Measurements from ENCODE around the gene ZNF516.

The ZNF516 gene

DNA sequence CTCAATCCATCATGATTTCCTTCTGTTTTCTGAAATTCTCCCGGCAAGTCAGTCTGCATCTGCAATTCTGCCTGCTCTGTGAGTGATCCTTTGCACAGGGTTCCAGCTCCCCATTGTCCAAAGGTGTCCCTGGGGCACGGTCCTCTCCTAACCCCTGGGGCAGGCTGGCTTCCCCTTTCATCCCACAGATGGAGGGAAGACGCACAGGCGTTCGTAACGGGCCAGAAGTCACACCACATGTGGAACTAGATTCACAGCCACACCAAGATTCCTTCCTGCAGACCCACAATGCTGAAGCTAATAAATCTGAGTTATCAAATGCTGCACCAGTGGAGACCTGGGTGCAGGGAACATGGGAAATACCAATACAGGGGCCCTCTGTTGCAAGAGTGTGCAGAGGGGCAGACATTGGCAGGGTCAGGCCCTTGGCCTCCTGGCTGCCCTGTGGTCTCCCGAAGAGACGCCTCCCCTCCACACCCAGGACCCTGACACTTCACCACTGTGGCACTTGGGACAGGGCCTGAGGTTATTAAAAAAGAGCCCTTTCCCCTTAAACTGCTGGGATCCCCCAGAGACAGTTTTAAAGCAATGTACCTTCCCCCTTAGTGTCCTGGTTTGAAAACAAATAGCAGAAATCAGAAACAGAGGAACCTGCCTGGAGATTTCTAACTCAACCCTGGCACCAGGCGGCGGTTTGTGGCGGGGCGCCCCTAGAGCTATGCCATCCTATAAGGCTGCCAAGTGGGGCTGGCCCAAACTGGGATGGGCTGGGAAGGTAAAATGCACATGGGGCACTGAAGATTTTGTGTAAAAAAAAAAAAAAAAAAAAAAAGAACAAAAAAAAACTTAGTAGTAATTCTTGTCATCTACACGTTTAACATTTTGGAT, 15.4 kb downstream of the ZNF516 start:
- TF ChIP-seq EZH2phosphoT487 (IDR thresholded peaks at IDR 0.05; ENCODE audit: borderline replicate concordance, low read length): no peak
- TF ChIP-seq, protein P1, sequence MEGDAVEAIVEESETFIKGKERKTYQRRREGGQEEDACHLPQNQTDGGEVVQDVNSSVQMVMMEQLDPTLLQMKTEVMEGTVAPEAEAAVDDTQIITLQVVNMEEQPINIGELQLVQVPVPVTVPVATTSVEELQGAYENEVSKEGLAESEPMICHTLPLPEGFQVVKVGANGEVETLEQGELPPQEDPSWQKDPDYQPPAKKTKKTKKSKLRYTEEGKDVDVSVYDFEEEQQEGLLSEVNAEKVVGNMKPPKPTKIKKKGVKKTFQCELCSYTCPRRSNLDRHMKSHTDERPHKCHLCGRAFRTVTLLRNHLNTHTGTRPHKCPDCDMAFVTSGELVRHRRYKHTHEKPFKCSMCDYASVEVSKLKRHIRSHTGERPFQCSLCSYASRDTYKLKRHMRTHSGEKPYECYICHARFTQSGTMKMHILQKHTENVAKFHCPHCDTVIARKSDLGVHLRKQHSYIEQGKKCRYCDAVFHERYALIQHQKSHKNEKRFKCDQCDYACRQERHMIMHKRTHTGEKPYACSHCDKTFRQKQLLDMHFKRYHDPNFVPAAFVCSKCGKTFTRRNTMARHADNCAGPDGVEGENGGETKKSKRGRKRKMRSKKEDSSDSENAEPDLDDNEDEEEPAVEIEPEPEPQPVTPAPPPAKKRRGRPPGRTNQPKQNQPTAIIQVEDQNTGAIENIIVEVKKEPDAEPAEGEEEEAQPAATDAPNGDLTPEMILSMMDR (IDR thresholded peaks at IDR 0.05; ENCODE audit: low read depth, low read length, poor library complexity, severe bottlenecking): no peak
- Histone ChIP-seq H4K20me1 (ENCODE audit: control insufficient read depth, insufficient read depth, low read depth, low read length) (peaks cover 11% of the 10 kb centered on the region; the same call in 1 of the 2 replicates), H3F3A (ENCODE audit: control insufficient read depth, insufficient read depth) (peaks cover 4% of the 10 kb centered on the region; the same call in 1 of the 2 replicates), H3K4me1 (ENCODE audit: control insufficient read depth, low read length) (peaks cover 14% of the 10 kb centered on the region), H3K36me3 (ENCODE audit: control insufficient read depth, low read length) (peaks cover 8% of the 10 kb centered on the region; the same call in 1 of the 2 replicates), H3K4me2 (ENCODE audit: low read length) (no peak overlapping the region), H3K27ac (ENCODE audit: low read depth, low read length) (no peak overlapping the region), H3K9me2 (replicated peaks; ENCODE audit: control insufficient read depth, low read length) (no peaks in the 10 kb centered on the region), H3K79me2 (ENCODE audit: control insufficient read depth, low read length) (peaks cover 94% of the 10 kb centered on the region), H3K9me3 (ENCODE audit: control insufficient read depth, insufficient read depth, low read length) (no peaks in the 10 kb centered on the region), H3K27me3 (ENCODE audit: control insufficient read depth, low read length) (no peaks in the 10 kb centered on the region), H3K4me3 (ENCODE audit: low read length) (no peak overlapping the region)

DNA sequence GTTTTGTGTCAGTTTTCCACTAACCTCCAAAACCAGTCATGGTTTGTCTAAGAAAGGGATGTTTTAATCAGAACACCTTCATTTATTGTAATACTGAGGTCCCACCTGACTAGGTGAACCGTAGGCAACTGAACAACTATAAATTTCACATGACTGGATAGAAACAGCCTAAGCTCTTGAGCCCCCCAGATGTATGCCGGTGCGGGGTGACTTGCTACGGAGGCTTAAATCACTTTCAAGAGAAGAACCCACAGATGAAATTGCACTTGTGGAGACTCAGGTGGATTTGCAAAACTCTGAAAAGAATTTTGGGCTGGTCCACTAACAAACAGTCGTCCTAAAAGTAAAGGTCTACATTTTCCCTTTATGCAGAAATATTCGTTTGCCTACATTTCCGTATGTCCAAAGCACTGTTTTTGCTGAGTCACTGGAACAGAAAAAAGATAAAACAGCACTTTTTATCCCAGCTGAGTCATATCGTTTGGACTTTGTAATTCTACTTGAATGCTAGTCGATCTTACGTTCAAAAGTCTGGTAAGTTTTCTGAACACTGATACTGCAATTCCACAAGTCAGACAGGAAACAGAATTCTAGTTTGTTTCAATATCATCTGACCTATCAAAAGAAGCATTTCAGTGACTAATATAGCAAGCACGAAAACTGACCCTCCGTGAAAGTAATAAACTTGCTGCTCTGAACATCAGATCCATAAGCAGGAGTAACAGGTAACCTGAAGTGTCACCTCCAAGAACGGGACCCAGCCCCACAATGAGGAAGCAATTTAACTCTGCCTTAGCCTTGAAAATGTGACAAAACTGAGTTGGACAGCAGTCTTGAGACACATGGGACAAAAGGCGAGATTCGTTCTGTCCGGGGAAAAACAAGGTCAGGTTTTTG, 18.1 kb downstream of the ZNF516 start:
- no peak overlapping the region for H3K4me2 ChIP-seq (ENCODE audit: low read length)

DNA sequence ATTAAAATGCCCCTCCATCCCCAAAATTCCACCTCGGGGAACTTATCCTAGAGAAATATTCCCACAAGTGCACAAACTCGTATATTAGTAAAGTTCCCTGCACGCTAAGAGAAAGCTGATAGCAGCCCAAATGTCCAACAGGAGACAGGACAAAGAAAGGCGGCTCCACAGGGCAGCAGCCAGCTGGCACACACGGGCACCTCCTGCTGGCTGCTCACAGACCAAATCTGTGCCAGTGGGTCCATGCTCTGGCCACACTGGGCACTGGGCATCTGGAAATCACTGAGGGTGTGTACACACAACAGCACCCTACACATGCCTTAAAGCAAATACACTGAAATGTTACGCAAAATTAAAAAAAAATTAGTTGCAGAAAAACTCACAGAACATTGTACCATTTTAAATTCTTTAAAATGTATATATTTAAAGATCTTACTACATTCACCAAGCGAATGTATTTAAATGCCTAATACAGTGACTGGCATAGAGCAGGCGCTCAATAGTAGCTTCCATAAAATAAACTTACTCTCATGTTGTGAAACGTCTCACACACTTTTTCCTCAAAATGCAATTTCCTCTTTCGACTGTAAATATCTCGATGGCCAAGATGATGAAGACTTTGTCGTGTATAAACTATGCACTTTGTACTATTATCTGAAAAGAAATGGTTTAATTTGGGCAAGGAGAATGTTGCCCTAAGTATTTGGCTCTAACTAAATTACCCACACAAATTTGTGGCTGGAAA, 19.4 kb downstream of the ZNF516 start:
- H3F3A ChIP-seq (ENCODE audit: control insufficient read depth, insufficient read depth): peaks cover 4% of the 10 kb centered on the region; the same call in 1 of the 2 replicates
- peaks cover 96% of the 10 kb centered on the region for H3K79me2 ChIP-seq (ENCODE audit: control insufficient read depth, low read length)
- H4K20me1 ChIP-seq (ENCODE audit: control insufficient read depth, insufficient read depth, low read depth, low read length): peaks cover 14% of the 10 kb centered on the region; the same call in 1 of the 2 replicates
- TF ChIP-seq, protein P1 (IDR thresholded peaks at IDR 0.05; ENCODE audit: low read depth, low read length, poor library complexity, severe bottlenecking): no peak
- H3K27ac ChIP-seq (ENCODE audit: low read depth, low read length): no peak overlapping the region
- H3K4me1 ChIP-seq (ENCODE audit: control insufficient read depth, low read length): peaks cover 14% of the 10 kb centered on the region
- peaks cover 3% of the 10 kb centered on the region; the same call in 1 of the 2 replicates for H3K36me3 ChIP-seq (ENCODE audit: control insufficient read depth, low read length)
- no peak overlapping the region for H3K4me3 ChIP-seq (ENCODE audit: low read length)
- no peaks in the 10 kb centered on the region for H3K27me3 ChIP-seq (ENCODE audit: control insufficient read depth, low read length)
- H3K9me2 ChIP-seq (replicated peaks; ENCODE audit: control insufficient read depth, low read length): no peaks in the 10 kb centered on the region
- no peaks in the 10 kb centered on the region for H3K9me3 ChIP-seq (ENCODE audit: control insufficient read depth, insufficient read depth, low read length)
- H3K4me2 ChIP-seq (ENCODE audit: low read length): no peak overlapping the region

More for the DNA sequence above, 18.1 kb downstream of the ZNF516 start:
- Histone ChIP-seq H4K20me1 (ENCODE audit: control insufficient read depth, insufficient read depth, low read depth, low read length) (peaks cover 9% of the 10 kb centered on the region; the same call in 1 of the 2 replicates), H3K27me3 (ENCODE audit: control insufficient read depth, low read length) (no peaks in the 10 kb centered on the region), H3K27ac (ENCODE audit: low read depth, low read length) (no peak overlapping the region), H3K9me3 (ENCODE audit: control insufficient read depth, insufficient read depth, low read length) (no peaks in the 10 kb centered on the region), H3K9me2 (replicated peaks; ENCODE audit: control insufficient read depth, low read length) (no peaks in the 10 kb centered on the region), H3K36me3 (ENCODE audit: control insufficient read depth, low read length) (peaks cover 3% of the 10 kb centered on the region; the same call in 1 of the 2 replicates), H3K4me3 (ENCODE audit: low read length) (no peak overlapping the region), H3K4me1 (ENCODE audit: control insufficient read depth, low read length) (peaks cover 14% of the 10 kb centered on the region), H3K79me2 (ENCODE audit: control insufficient read depth, low read length) (peaks cover 94% of the 10 kb centered on the region), H3F3A (ENCODE audit: control insufficient read depth, insufficient read depth) (peaks cover 4% of the 10 kb centered on the region; the same call in 1 of the 2 replicates)
- TF ChIP-seq EZH2phosphoT487 (IDR thresholded peaks at IDR 0.05; ENCODE audit: borderline replicate concordance, low read length): no peak
- TF ChIP-seq, protein P1 (IDR thresholded peaks at IDR 0.05; ENCODE audit: low read depth, low read length, poor library complexity, severe bottlenecking): no peak

All from DOHH2 (cell line).